DOHH2 (cell line): ENCODE measurements around the gene SIDT1.

ENCODE experiments used
- CTCF ChIP-seq: fragments of 200-600 bp; sonication (generic); IDR thresholded peaks from one replicate; pipeline ENCODE4 v1.5.1; 2014; ENCODE audit warnings: antibody characterized with exemption, mild to moderate bottlenecking, low read depth, low read length; ENCODE audit not compliant: poor library complexity, severe bottlenecking
- EZH2phosphoT487 ChIP-seq: fragments of 200-600 bp; sonication (generic); IDR thresholded peaks from 2 replicates; pipeline ENCODE4 v1.6.1; 2017; ENCODE audit warnings: borderline replicate concordance, mild to moderate bottlenecking, antibody characterized with exemption, low read length, moderate library complexity, mixed read lengths

- no peak for TF ChIP-seq CTCF
- TF ChIP-seq EZH2phosphoT487, result no peak
These were observed 16.1 kb downstream of the SIDT1 start for GRCh38 chr3:113548501-113548900.
